ENCODE measurements around the gene MLXIP. TPM values are rescaled to one million over a fixed set of nuclear protein-coding genes. Genes with fewer than 3 reads are reported as not detected.

The MLXIP gene
- total RNA-seq, 2 experiments from 2014 or later, result 27.5 to 44.7 TPM

DNA sequence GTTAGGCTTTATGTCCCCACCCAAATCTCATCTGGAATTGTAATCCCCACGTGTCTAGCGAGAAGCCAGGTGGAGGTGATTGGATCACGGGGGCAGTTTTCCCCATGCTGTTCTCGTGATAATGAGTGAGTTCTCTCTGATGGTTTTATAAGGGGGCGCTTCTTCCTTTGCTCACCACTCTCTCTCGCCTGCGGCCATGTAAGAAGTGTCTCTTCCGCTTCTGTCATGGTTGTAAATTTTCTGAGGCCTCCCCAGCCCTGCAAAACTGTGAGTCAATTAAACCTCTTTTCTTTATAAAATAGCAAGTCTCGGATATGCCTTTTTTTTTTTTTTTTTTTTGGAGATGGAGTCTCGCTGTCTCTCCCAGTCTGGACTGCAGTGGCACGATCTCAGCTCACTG is 82.2 kb downstream of the MLXIP start:
- ChIA-PET CTCF (ENCODE audit: unreplicated experiment) (no interaction called here), POLR2A (no interaction called here)
- no peaks in the 10 kb centered on the region for H3K9me2 ChIP-seq (ENCODE audit: insufficient read depth, low read length)
- intact Hi-C loops (cut with micrococcal nuclease; ENCODE audit: unreplicated experiment), result no loop called here
- H3K79me2 ChIP-seq (ENCODE audit: insufficient read depth, low read depth, low read length), result no peaks in the 10 kb centered on the region
- H3K36me3 ChIP-seq (ENCODE audit: insufficient read depth, low read length), result no peaks in the 10 kb centered on the region
- no peak for DNase-seq (ENCODE audit: low spot score)
- no peaks in the 10 kb centered on the region for H3K4me1 ChIP-seq (ENCODE audit: insufficient read depth, low read length, poor library complexity, severe bottlenecking)
- no peak overlapping the region for H3K4me2 ChIP-seq (ENCODE audit: low read length)
- no TSS peak for BruUV-seq (replicated peaks)
- H3K27ac ChIP-seq (ENCODE audit: low read depth, low read length, poor library complexity, severe bottlenecking), result no peak overlapping the region
- H3K9me3 ChIP-seq (ENCODE audit: low read length), result no peaks in the 10 kb centered on the region
- H3K4me3 ChIP-seq (ENCODE audit: low read depth, low read length, poor library complexity, severe bottlenecking), result no peak overlapping the region
- TF ChIP-seq, protein P1, sequence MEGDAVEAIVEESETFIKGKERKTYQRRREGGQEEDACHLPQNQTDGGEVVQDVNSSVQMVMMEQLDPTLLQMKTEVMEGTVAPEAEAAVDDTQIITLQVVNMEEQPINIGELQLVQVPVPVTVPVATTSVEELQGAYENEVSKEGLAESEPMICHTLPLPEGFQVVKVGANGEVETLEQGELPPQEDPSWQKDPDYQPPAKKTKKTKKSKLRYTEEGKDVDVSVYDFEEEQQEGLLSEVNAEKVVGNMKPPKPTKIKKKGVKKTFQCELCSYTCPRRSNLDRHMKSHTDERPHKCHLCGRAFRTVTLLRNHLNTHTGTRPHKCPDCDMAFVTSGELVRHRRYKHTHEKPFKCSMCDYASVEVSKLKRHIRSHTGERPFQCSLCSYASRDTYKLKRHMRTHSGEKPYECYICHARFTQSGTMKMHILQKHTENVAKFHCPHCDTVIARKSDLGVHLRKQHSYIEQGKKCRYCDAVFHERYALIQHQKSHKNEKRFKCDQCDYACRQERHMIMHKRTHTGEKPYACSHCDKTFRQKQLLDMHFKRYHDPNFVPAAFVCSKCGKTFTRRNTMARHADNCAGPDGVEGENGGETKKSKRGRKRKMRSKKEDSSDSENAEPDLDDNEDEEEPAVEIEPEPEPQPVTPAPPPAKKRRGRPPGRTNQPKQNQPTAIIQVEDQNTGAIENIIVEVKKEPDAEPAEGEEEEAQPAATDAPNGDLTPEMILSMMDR (conservative IDR thresholded peaks at IDR 0.05; ENCODE audit: low read length), result no peak
- no peak overlapping the region for H2AFZ ChIP-seq (ENCODE audit: low read length)
- no peaks in the 10 kb centered on the region for H4K20me1 ChIP-seq (ENCODE audit: insufficient read depth, low read length)

DNA sequence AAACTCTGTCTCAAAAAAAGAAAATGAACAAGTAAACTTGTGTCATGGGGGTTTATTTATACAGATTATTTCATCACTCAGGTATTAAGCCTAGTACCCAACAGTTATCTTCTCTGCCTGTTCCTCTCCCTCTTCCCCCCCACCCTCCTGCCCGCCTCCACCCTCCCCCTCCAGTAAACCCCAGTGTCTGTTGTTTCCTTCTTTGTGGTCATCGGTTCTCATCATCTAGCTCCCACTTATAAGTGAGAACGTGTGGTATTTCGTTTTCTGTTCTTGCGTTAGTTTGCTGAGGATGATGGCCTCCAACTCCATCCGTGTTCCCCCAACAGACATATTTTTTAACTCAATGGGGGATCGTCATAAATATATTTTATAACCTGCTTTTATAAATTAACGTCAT is 83.1 kb downstream of the MLXIP start:
- no peak overlapping the region for H3K4me3 ChIP-seq (ENCODE audit: low read depth, low read length, poor library complexity, severe bottlenecking)
- CTCF ChIA-PET (ENCODE audit: unreplicated experiment), result no interaction called here
- no peaks in the 10 kb centered on the region for H3K36me3 ChIP-seq (ENCODE audit: insufficient read depth, low read length)
- no peak overlapping the region for H3K4me2 ChIP-seq (ENCODE audit: low read length)
- no peaks in the 10 kb centered on the region for H3K9me2 ChIP-seq (ENCODE audit: insufficient read depth, low read length)
- intact Hi-C loops (cut with micrococcal nuclease; ENCODE audit: unreplicated experiment), result no loop called here
- no TSS peak for BruUV-seq (replicated peaks)
- no peaks in the 10 kb centered on the region for H3K9me3 ChIP-seq (ENCODE audit: low read length)
- no peaks in the 10 kb centered on the region for H4K20me1 ChIP-seq (ENCODE audit: insufficient read depth, low read length)
- no peaks in the 10 kb centered on the region for H3K4me1 ChIP-seq (ENCODE audit: insufficient read depth, low read length, poor library complexity, severe bottlenecking)
- no peak overlapping the region for H2AFZ ChIP-seq (ENCODE audit: low read length)
- DNase-seq (ENCODE audit: low spot score), result no peak
- no peaks in the 10 kb centered on the region for H3K79me2 ChIP-seq (ENCODE audit: insufficient read depth, low read depth, low read length)
- POLR2A ChIA-PET, result no interaction called here
- TF ChIP-seq, protein P1 (conservative IDR thresholded peaks at IDR 0.05; ENCODE audit: low read length), result no peak
- TF ChIP-seq EZH2phosphoT487 (IDR thresholded peaks at IDR 0.05; ENCODE audit: borderline replicate concordance, low read depth, low read length), result no peak
- H3K27ac ChIP-seq (ENCODE audit: low read depth, low read length, poor library complexity, severe bottlenecking), result no peak overlapping the region

DNA sequence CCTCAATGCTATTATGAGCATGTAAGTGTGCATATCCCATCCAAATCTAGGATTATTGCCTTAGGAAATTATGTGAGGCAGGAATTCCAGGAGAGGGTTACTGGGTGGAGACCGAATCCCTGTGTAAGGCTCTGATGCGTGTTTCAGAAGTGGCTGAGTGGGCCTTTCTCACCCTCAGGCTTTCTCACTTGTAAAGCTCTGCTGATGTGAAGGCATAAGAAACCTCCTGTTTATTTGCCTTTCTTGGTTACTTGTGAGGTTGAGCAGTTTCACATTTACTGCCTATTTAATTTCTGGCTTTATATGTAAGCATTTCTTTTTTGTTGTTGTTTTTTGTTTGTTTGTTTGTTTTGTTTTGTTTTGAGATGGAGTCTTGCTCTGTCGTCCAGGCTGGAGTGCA is 84.4 kb downstream of the MLXIP start:
- Histone ChIP-seq H3K4me2 (ENCODE audit: low read length) (no peak overlapping the region), H3K27ac (ENCODE audit: low read depth, low read length, poor library complexity, severe bottlenecking) (no peak overlapping the region), H3K4me1 (ENCODE audit: insufficient read depth, low read length, poor library complexity, severe bottlenecking) (no peaks in the 10 kb centered on the region), H3K79me2 (ENCODE audit: insufficient read depth, low read depth, low read length) (no peaks in the 10 kb centered on the region), H3K36me3 (ENCODE audit: insufficient read depth, low read length) (no peaks in the 10 kb centered on the region), H3K9me3 (ENCODE audit: low read length) (no peaks in the 10 kb centered on the region), H4K20me1 (ENCODE audit: insufficient read depth, low read length) (no peaks in the 10 kb centered on the region), H3K9me2 (ENCODE audit: insufficient read depth, low read length) (no peaks in the 10 kb centered on the region), H2AFZ (ENCODE audit: low read length) (no peak overlapping the region), H3K4me3 (ENCODE audit: low read depth, low read length, poor library complexity, severe bottlenecking) (no peak overlapping the region)
- BruUV-seq (replicated peaks), result no TSS peak
- CTCF ChIA-PET (ENCODE audit: unreplicated experiment), result no interaction called here
- TF ChIP-seq EZH2phosphoT487 (IDR thresholded peaks at IDR 0.05; ENCODE audit: borderline replicate concordance, low read depth, low read length), result no peak
- TF ChIP-seq, protein P1 (conservative IDR thresholded peaks at IDR 0.05; ENCODE audit: low read length), result no peak
- no peak for DNase-seq (ENCODE audit: low spot score)
- intact Hi-C loops (cut with micrococcal nuclease; ENCODE audit: unreplicated experiment), result no loop called here
- POLR2A ChIA-PET, result no interaction called here

Data from OCI-LY7 (cell line).